Activated naive CD4-positive, alpha-beta T cell treated with anti-CD3 and anti-CD28 coated beads for 36 hours (primary cell): ENCODE data around the gene TMEM255A. TPM values are rescaled to one million over a fixed set of nuclear protein-coding genes. Genes with fewer than 3 reads are reported as not detected.
"Not testable (repeated sequence)": the region's sequence is repeated elsewhere in the genome, so short reads cannot be mapped to it uniquely, and the experiment has no call there.

ENCODE experiments used
- CTCF ChIA-PET: fragments of 350-600 bp; sonication (Branson Sonifier 250); formaldehyde crosslinking; loops from one replicate; lab custom pipeline; 2021; ENCODE audit warnings: antibody characterized with exemption; lab: Charles Lee
- DNase-seq: peaks from one replicate; pipeline ENCODE4 v3.0.0-alpha.2; 2020
- H3K27ac Mint-ChIP-seq: one replicate; pipeline ENCODE4 v1.8.0; 2021; ENCODE audit warnings: mild to moderate bottlenecking, mixed read lengths
- H3K27me3 Mint-ChIP-seq: one replicate; pipeline ENCODE4 v1.8.0; 2021; ENCODE audit warnings: low read depth, mixed read lengths
- H3K36me3 Mint-ChIP-seq: one replicate; pipeline ENCODE4 v1.8.0; 2021; ENCODE audit warnings: low read depth, mixed read lengths
- H3K4me1 Mint-ChIP-seq: one replicate; pipeline ENCODE4 v1.8.0; 2021; ENCODE audit warnings: low read depth, mixed read lengths
- H3K4me3 Mint-ChIP-seq: one replicate; pipeline ENCODE4 v1.8.0; 2021; ENCODE audit warnings: mild to moderate bottlenecking, moderate library complexity, mixed read lengths
- H3K9me3 Mint-ChIP-seq: one replicate; pipeline ENCODE4 v1.8.0; 2021; ENCODE audit warnings: mixed read lengths
- intact Hi-C: fragments of 100-400 bp; cut with micrococcal nuclease; formaldehyde crosslinking; loops from one replicate; pipeline ENCODE4 v1.15.1; 2023
- total RNA-seq, 2 experiments: library from RNA; stranded (reverse); gene quantifications; one replicate each; pipeline ENCODE4 v1.2.3, GENCODE V29; 2021

Gene TMEM255A
- not detected for total RNA-seq

- Mint-ChIP-seq H3K36me3 (no peaks in the 10 kb centered on the region), H3K27me3 (peaks cover 17% of the 10 kb centered on the region), H3K27ac (no peak within 1 kb of the TSS), H3K4me1 (peaks cover 7% of the 10 kb centered on the region), H3K9me3 (no peaks in the 10 kb centered on the region), H3K4me3 (peak within 1 kb of the TSS; percentile 79)
- DNase-seq = peak; percentile 13
- intact Hi-C loops = loop anchor here (10.0 kb wide), 1 partner anchor 444 kb away; no protein-coding TSS in a partner anchor
- CTCF ChIA-PET = interaction anchor here (0.6 to 0.7 kb wide), 2 partner anchors 31 to 154 kb away, joined by 4 to 5 read pairs; no protein-coding TSS in a partner anchor
These were observed at the start of gene TMEM255A for GRCh38 chrX:120310861-120311726. Gene TMEM255A (minus strand): TSS chrX:120311461. CDS start chrX:120311309, 152 bp downstream.

- intact Hi-C loops = no loop called here
- H3K9me3 Mint-ChIP-seq = no peaks in the 10 kb centered on the region
- no peak overlapping the region for H3K4me3 Mint-ChIP-seq
- DNase-seq = peak; percentile 38
- H3K4me1 Mint-ChIP-seq = no peaks in the 10 kb centered on the region
- H3K27me3 Mint-ChIP-seq = no peaks in the 10 kb centered on the region
- no peak overlapping the region for H3K27ac Mint-ChIP-seq
- no peaks in the 10 kb centered on the region for H3K36me3 Mint-ChIP-seq
- CTCF ChIA-PET = no interaction called here
These were observed 47.6 kb upstream of the TMEM255A start for GRCh38 chrX:120358737-120359456.

- no peak overlapping the region for H3K4me3 Mint-ChIP-seq
- intact Hi-C loops = no loop called here
- CTCF ChIA-PET = no interaction called here
- no peaks in the 10 kb centered on the region for H3K36me3 Mint-ChIP-seq
- H3K4me1 Mint-ChIP-seq = no peaks in the 10 kb centered on the region
- H3K27ac Mint-ChIP-seq = no peak overlapping the region
- H3K27me3 Mint-ChIP-seq = no peaks in the 10 kb centered on the region
- DNase-seq = no peak
- H3K9me3 Mint-ChIP-seq = no peaks in the 10 kb centered on the region
These were observed 45.9 kb upstream of the TMEM255A start for GRCh38 chrX:120357186-120357585.

GRCh38 chrX:120356084-120356483 lies 44.8 kb upstream of the TMEM255A start:
- Mint-ChIP-seq H3K9me3 (no peaks in the 10 kb centered on the region), H3K27ac (no peak overlapping the region), H3K4me1 (no peaks in the 10 kb centered on the region), H3K27me3 (no peaks in the 10 kb centered on the region), H3K36me3 (no peaks in the 10 kb centered on the region), H3K4me3 (no peak overlapping the region)
- intact Hi-C loops = no loop called here
- no peak for DNase-seq
- CTCF ChIA-PET = no interaction called here

- no peaks in the 10 kb centered on the region for H3K27me3 Mint-ChIP-seq
- peaks cover 1% of the 10 kb centered on the region for H3K9me3 Mint-ChIP-seq
- no peak overlapping the region for H3K4me3 Mint-ChIP-seq
- H3K36me3 Mint-ChIP-seq = no peaks in the 10 kb centered on the region
- no peaks in the 10 kb centered on the region for H3K4me1 Mint-ChIP-seq
- CTCF ChIA-PET = no interaction called here
- intact Hi-C loops = no loop called here
- no peak for DNase-seq
- H3K27ac Mint-ChIP-seq = no peak overlapping the region
These were observed 39.3 kb upstream of the TMEM255A start for GRCh38 chrX:120350450-120351138.

- H3K27ac Mint-ChIP-seq, intact Hi-C loops: not testable (repeated sequence)
These were observed 33.3 kb upstream of the TMEM255A start for GRCh38 chrX:120344566-120344965.

GRCh38 chrX:120336899-120337298 lies 25.6 kb upstream of the TMEM255A start:
- intact Hi-C loops = no loop called here
- H3K36me3 Mint-ChIP-seq = no peaks in the 10 kb centered on the region
- no peaks in the 10 kb centered on the region for H3K27me3 Mint-ChIP-seq
- H3K4me3 Mint-ChIP-seq = no peak overlapping the region
- H3K4me1 Mint-ChIP-seq = no peaks in the 10 kb centered on the region
- CTCF ChIA-PET = interaction anchor here (1.2 kb wide), 1 partner anchor 15 kb away, joined by 3 read pairs; no protein-coding TSS in a partner anchor
- H3K27ac Mint-ChIP-seq = no peak overlapping the region
- H3K9me3 Mint-ChIP-seq = peaks cover 11% of the 10 kb centered on the region
- no peak for DNase-seq

More at GRCh38 chrX:120344566-120344965, 33.3 kb upstream of the TMEM255A start:
- H3K9me3 Mint-ChIP-seq, CTCF ChIA-PET, H3K36me3 Mint-ChIP-seq, DNase-seq, H3K4me3 Mint-ChIP-seq, H3K27me3 Mint-ChIP-seq: not testable (repeated sequence)
- H3K4me1 Mint-ChIP-seq = peaks cover 15% of the 10 kb centered on the region

GRCh38 chrX:120335289-120335688 lies 24.0 kb upstream of the TMEM255A start:
- CTCF ChIA-PET = interaction anchor here (0.7 kb wide), 1 partner anchor 118 kb away, joined by 3 read pairs; no protein-coding TSS in a partner anchor
- intact Hi-C loops = no loop called here
- no peaks in the 10 kb centered on the region for H3K36me3 Mint-ChIP-seq
- H3K4me3 Mint-ChIP-seq = no peak overlapping the region
- H3K27ac Mint-ChIP-seq = no peak overlapping the region
- no peak for DNase-seq
- H3K4me1 Mint-ChIP-seq = no peaks in the 10 kb centered on the region
- no peaks in the 10 kb centered on the region for H3K27me3 Mint-ChIP-seq
- H3K9me3 Mint-ChIP-seq = peaks cover 11% of the 10 kb centered on the region

GRCh38 chrX:120334603-120335002 lies 23.3 kb upstream of the TMEM255A start:
- Mint-ChIP-seq H3K27ac (no peak overlapping the region), H3K27me3 (no peaks in the 10 kb centered on the region), H3K9me3 (peaks cover 11% of the 10 kb centered on the region), H3K4me1 (no peaks in the 10 kb centered on the region), H3K36me3 (no peaks in the 10 kb centered on the region), H3K4me3 (no peak overlapping the region)
- intact Hi-C loops = no loop called here
- CTCF ChIA-PET = no interaction called here
- DNase-seq = no peak

- H3K4me1 Mint-ChIP-seq = no peaks in the 10 kb centered on the region
- H3K4me3 Mint-ChIP-seq = no peak overlapping the region
- CTCF ChIA-PET = no interaction called here
- intact Hi-C loops = no loop called here
- DNase-seq = no peak
- peaks cover 8% of the 10 kb centered on the region for H3K9me3 Mint-ChIP-seq
- H3K27ac Mint-ChIP-seq = no peak overlapping the region
- no peaks in the 10 kb centered on the region for H3K36me3 Mint-ChIP-seq
- no peaks in the 10 kb centered on the region for H3K27me3 Mint-ChIP-seq
These were observed 22.9 kb upstream of the TMEM255A start for GRCh38 chrX:120334151-120334550.

- no peak for DNase-seq
- Mint-ChIP-seq H3K36me3 (no peaks in the 10 kb centered on the region), H3K4me1 (no peaks in the 10 kb centered on the region), H3K27me3 (no peaks in the 10 kb centered on the region), H3K27ac (no peak overlapping the region), H3K9me3 (no peaks in the 10 kb centered on the region), H3K4me3 (no peak overlapping the region)
- CTCF ChIA-PET = no interaction called here
- intact Hi-C loops = no loop called here
These were observed 21.1 kb upstream of the TMEM255A start for GRCh38 chrX:120332394-120332793.

- CTCF ChIA-PET = interaction anchor here (0.6 kb wide), 1 partner anchor 37 kb away, joined by 6 read pairs; no protein-coding TSS in a partner anchor
- no peak for DNase-seq
- Mint-ChIP-seq H3K4me3 (no peak overlapping the region), H3K4me1 (no peaks in the 10 kb centered on the region), H3K27ac (no peak overlapping the region), H3K36me3 (no peaks in the 10 kb centered on the region), H3K27me3 (no peaks in the 10 kb centered on the region), H3K9me3 (no peaks in the 10 kb centered on the region)
- intact Hi-C loops = no loop called here
These were observed 19.9 kb upstream of the TMEM255A start for GRCh38 chrX:120331116-120331515.
